ENCODE results near the gene PRORP. TPM values are rescaled to one million over a fixed set of nuclear protein-coding genes. Genes with fewer than 3 reads are reported as not detected.
"Not testable (repeated sequence)": the region's sequence is repeated elsewhere in the genome, so short reads cannot be mapped to it uniquely, and the experiment has no call there.

PRORP gene
- total RNA-seq, 3 donors from 2014 or later (not counting 1 experiment from before 2014, with no cell fraction given) = 18.3 to 35.8 (median 20.5) TPM

DNA sequence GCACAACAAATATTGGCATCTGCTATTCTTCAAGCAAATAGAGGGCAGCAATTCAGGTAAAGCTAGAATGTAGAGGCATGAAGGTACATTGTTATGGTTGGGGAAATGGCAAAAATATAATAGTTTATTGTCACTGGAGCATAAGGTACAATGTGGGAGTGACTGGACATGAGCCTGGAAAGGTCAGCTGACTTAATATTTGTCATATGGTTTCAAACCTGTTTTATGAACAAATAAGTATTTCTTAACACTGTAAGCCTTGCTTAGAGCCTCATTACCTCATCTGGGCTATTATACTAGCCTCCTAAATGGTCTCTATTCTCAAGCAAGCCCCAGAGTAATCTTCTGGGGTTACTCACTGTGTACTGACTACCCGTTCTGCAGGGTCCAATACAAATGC, 42.6 kb upstream of the PRORP start:
- H3K27ac ChIP-seq (ENCODE audit: low read length) = no peak overlapping the region
- no peaks in the 10 kb centered on the region for H3K36me3 Mint-ChIP-seq
- no peaks in the 10 kb centered on the region for H3K9me3 ChIP-seq (ENCODE audit: control insufficient read depth, insufficient read depth, low read length)
- no peaks in the 10 kb centered on the region for H3K4me1 ChIP-seq (ENCODE audit: control insufficient read depth, insufficient read depth, low read length)
- no peaks in the 10 kb centered on the region for H3K9me3 Mint-ChIP-seq
- H3K4me3 Mint-ChIP-seq = no peak overlapping the region
- TF ChIP-seq CTCF (IDR thresholded peaks at IDR 0.05) = no peak
- H3K27ac Mint-ChIP-seq = no peak overlapping the region
- no peaks in the 10 kb centered on the region for H3K27me3 Mint-ChIP-seq (ENCODE audit: low read depth in 2 of 2)
- no peaks in the 10 kb centered on the region for H3K4me1 Mint-ChIP-seq
- 100% methylated on average over 1 of the region's 1 CpG for WGBS (ENCODE audit: insufficient coverage)
- peaks cover 44% of the 10 kb centered on the region for H3K36me3 ChIP-seq (ENCODE audit: control insufficient read depth, insufficient read depth, low read length)
- intact Hi-C loops (cut with micrococcal nuclease) = no loop called here
- H3K4me3 ChIP-seq (ENCODE audit: low read length) = no peak overlapping the region
- no peak for ATAC-seq
- H3K27me3 ChIP-seq (ENCODE audit: control insufficient read depth, insufficient read depth, low read length) = no peaks in the 10 kb centered on the region
- DNase-seq = no peak

DNA sequence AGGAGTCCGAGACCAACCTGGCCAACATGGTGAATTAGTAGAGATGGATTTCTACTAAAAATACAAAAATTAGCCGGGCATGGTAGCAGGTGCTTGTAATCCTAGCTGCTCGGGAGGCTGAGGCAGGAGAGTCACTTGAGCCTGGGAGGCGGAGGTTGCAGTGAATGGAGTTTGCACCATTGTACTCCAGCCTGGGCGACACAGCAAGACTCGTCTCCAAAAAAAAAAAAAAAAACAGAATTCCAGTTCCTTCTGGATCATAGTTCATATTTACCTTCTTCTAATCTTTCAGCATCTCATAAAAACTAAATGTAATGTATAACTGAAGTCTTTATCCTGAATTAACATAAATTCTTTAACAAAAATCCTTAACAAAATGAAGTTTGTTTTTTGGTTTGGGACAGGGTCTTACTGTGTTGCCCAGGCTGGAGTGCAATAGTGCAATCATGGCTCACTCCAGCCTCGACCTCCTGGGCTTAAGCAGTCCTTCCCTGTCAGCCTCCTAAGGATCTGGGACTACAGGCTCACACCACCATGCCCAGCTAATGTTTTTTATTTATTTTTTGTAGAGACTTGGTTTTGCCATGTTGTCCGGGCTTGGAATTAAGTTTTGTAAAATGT, 38.7 kb upstream of the PRORP start:
- Mint-ChIP-seq H3K27ac (peak overlapping the region in 1 of 2 donors; percentile 62), H3K9me3 (no peaks in the 10 kb centered on the region), H3K36me3 (peaks cover 21% of the 10 kb centered on the region), H3K4me3 (no peak overlapping the region), H3K27me3 (ENCODE audit: low read depth in 2 of 2) (no peaks in the 10 kb centered on the region), H3K4me1 (no peaks in the 10 kb centered on the region)
- ATAC-seq = no peak
- no peak for DNase-seq
- intact Hi-C loops (cut with micrococcal nuclease) = no loop called here
- Histone ChIP-seq H3K27me3 (ENCODE audit: control insufficient read depth, insufficient read depth, low read length) (no peaks in the 10 kb centered on the region), H3K4me1 (ENCODE audit: control insufficient read depth, insufficient read depth, low read length) (no peaks in the 10 kb centered on the region), H3K36me3 (ENCODE audit: control insufficient read depth, insufficient read depth, low read length) (peaks cover 69% of the 10 kb centered on the region), H3K4me3 (ENCODE audit: low read length) (no peak overlapping the region), H3K9me3 (ENCODE audit: control insufficient read depth, insufficient read depth, low read length) (no peaks in the 10 kb centered on the region), H3K27ac (ENCODE audit: low read length) (no peak overlapping the region)
- no peak for TF ChIP-seq CTCF (IDR thresholded peaks at IDR 0.05)
- over 99% methylated on average over 8 of the region's 8 CpGs for WGBS (ENCODE audit: insufficient coverage)

- no peaks in the 10 kb centered on the region for H3K4me1 ChIP-seq (ENCODE audit: control insufficient read depth, insufficient read depth, low read length)
- WGBS (ENCODE audit: insufficient coverage) = 100% methylated on average over 2 of the region's 2 CpGs
- no peaks in the 10 kb centered on the region for H3K9me3 ChIP-seq (ENCODE audit: control insufficient read depth, insufficient read depth, low read length)
- no peaks in the 10 kb centered on the region for H3K4me1 Mint-ChIP-seq
- H3K27ac ChIP-seq (ENCODE audit: low read length) = no peak overlapping the region
- H3K36me3 ChIP-seq (ENCODE audit: control insufficient read depth, insufficient read depth, low read length) = peaks cover 68% of the 10 kb centered on the region
- H3K27ac Mint-ChIP-seq = peak overlapping the region; percentile 22 to 39
- H3K27me3 ChIP-seq (ENCODE audit: control insufficient read depth, insufficient read depth, low read length) = no peaks in the 10 kb centered on the region
- ATAC-seq = no peak
- no peak overlapping the region for H3K4me3 Mint-ChIP-seq
- H3K36me3 Mint-ChIP-seq = peaks cover 21% of the 10 kb centered on the region
- no peak overlapping the region for H3K4me3 ChIP-seq (ENCODE audit: low read length)
- no peaks in the 10 kb centered on the region for H3K27me3 Mint-ChIP-seq (ENCODE audit: low read depth in 2 of 2)
- intact Hi-C loops (cut with micrococcal nuclease) = no loop called here
- no peak for TF ChIP-seq CTCF (IDR thresholded peaks at IDR 0.05)
- no peak for DNase-seq
- H3K9me3 Mint-ChIP-seq = no peaks in the 10 kb centered on the region
Measured at GRCh38 chr14:35085441-35085840, 36.9 kb upstream of the PRORP start.

DNA sequence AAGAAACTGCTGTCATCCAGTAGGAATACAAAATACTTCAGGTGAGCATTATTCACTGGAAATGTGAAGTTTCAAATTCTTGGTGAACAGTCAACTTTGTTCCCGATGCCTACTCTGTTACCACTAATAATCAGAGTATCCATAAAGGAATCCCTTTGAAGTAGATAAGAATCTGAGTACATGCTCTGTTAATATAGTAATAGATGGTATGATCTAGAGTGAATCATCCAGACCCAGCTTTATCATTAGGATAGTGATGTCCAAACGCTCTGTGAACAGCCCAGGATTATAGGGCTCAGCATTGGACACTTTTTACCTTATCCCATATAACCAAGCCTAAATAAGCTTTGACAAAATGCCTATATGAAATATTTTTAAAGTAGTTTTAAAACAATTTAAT, 33.8 kb upstream of the PRORP start:
- Histone ChIP-seq H3K27ac (ENCODE audit: low read length) (no peak overlapping the region), H3K9me3 (ENCODE audit: control insufficient read depth, insufficient read depth, low read length) (no peaks in the 10 kb centered on the region), H3K27me3 (ENCODE audit: control insufficient read depth, insufficient read depth, low read length) (no peaks in the 10 kb centered on the region), H3K4me1 (ENCODE audit: control insufficient read depth, insufficient read depth, low read length) (no peaks in the 10 kb centered on the region), H3K36me3 (ENCODE audit: control insufficient read depth, insufficient read depth, low read length) (peaks cover 66% of the 10 kb centered on the region), H3K4me3 (ENCODE audit: low read length) (no peak overlapping the region)
- WGBS (ENCODE audit: insufficient coverage) = no CpG with 5 or more reads among the region's 2 CpGs
- Mint-ChIP-seq H3K4me3 (no peak overlapping the region), H3K36me3 (peaks cover 21% of the 10 kb centered on the region), H3K4me1 (no peaks in the 10 kb centered on the region), H3K27me3 (ENCODE audit: low read depth in 2 of 2) (no peaks in the 10 kb centered on the region), H3K9me3 (no peaks in the 10 kb centered on the region), H3K27ac (peak overlapping the region; percentile 7 to 50)
- intact Hi-C loops (cut with micrococcal nuclease) = no loop called here
- ATAC-seq (no peak), DNase-seq (no peak)
- no peak for TF ChIP-seq CTCF (IDR thresholded peaks at IDR 0.05)

GRCh38 chr14:35094645-35095044, 27.7 kb upstream of the PRORP start:
- H3K4me3 ChIP-seq (ENCODE audit: low read length); H3K9me3 Mint-ChIP-seq; intact Hi-C loops (cut with micrococcal nuclease); H3K27ac ChIP-seq (ENCODE audit: low read length); H3K9me3 ChIP-seq (ENCODE audit: control insufficient read depth, insufficient read depth, low read length); DNase-seq; H3K4me3 Mint-ChIP-seq; H3K4me1 Mint-ChIP-seq; H3K4me1 ChIP-seq (ENCODE audit: control insufficient read depth, insufficient read depth, low read length); ATAC-seq; H3K27me3 Mint-ChIP-seq (ENCODE audit: low read depth in 2 of 2); H3K27me3 ChIP-seq (ENCODE audit: control insufficient read depth, insufficient read depth, low read length): not testable (repeated sequence)
- 95% methylated on average over 6 of the region's 6 CpGs for WGBS (ENCODE audit: insufficient coverage)
- peak overlapping the region in 1 of 2 donors; percentile 9 for H3K27ac Mint-ChIP-seq
- peaks cover 69% of the 10 kb centered on the region for H3K36me3 ChIP-seq (ENCODE audit: control insufficient read depth, insufficient read depth, low read length)
- H3K36me3 Mint-ChIP-seq = peaks cover 10% of the 10 kb centered on the region
